Activated CD8-positive, alpha-beta memory T cell treated with anti-CD3 and anti-CD28 coated beads for 1 hour (primary cell): ENCODE measurements around the gene TMEFF1.
"Not testable (repeated sequence)": the region's sequence is repeated elsewhere in the genome, so short reads cannot be mapped to it uniquely, and the experiment has no call there.

Experiments
- DNase-seq, 2 donors: peaks; one replicate each; pipeline ENCODE4 v3.0.0-alpha.2; 2020; ENCODE audit warnings: low read depth in 1 of 2; ENCODE audit errors: extremely low read depth in 1 of 2

The TMEFF1 gene, protein sequence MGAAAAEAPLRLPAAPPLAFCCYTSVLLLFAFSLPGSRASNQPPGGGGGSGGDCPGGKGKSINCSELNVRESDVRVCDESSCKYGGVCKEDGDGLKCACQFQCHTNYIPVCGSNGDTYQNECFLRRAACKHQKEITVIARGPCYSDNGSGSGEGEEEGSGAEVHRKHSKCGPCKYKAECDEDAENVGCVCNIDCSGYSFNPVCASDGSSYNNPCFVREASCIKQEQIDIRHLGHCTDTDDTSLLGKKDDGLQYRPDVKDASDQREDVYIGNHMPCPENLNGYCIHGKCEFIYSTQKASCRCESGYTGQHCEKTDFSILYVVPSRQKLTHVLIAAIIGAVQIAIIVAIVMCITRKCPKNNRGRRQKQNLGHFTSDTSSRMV

DNA sequence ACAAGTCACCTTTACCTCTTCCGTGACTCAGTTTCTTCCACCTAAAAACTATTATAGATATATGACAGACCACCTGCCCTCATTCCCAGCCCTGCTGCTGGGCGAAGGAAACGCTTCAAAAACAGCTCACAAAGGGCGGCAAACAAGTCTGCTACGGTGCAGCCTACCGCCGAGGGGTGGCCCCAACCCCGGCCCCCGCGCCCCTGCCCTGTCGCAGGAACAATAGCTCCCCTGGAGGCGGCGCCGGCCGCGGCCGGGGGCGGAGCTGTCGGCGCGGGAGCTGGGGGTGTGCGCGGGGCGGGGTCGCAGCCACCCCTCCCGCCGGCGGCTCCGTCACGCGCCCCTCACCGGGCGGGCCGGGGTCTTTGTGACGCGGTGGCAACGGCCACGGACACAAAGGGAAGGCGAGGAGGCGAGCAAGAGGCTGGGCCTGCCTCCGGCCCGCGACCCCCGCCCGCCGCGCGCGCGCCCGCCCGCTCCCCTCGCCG, at the start of gene TMEFF1:
TMEFF1 (plus strand) TSS at position 362 of the 488 bp plus-strand sequence. CDS start 396 bp downstream, outside the sequence.
- peak in 1 of 2 donors; percentile 14 for DNase-seq

DNA sequence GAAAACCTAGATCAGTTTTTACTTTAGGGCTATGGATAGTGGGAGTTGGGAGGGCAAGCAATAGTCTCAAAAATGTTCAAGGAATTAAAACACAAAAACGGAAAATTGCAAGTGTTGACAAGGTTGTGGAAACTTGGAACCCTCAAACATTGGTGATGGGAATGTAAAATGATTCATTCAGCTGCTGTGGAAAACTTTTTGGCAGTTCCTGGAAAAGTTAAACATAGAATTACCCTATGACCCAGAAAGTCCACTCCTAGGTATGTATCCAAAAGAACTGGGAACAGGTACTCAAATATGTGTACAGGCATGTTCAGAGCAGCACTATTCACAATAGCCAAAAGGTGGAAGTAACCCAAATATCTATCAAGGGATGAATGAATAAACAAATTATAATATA, 47.2 kb upstream of the TMEFF1 start:
- no peak for DNase-seq

DNA sequence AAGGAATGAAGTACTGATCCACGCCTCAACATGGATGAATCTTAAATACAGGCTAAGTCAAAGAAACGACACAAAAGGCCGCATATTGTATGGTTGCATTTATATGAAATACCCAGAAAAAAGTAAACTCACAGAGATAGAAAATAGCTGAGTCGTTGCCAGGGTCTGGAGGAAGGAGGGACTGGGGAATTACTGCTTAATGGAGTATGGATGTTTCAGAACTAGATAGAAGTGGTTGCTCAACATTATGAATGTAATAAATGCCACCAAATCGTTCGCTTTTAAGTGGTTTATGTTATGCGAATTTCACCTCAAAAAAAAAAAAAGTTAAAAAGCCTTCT, 46.8 kb upstream of the TMEFF1 start:
- no peak for DNase-seq

DNA sequence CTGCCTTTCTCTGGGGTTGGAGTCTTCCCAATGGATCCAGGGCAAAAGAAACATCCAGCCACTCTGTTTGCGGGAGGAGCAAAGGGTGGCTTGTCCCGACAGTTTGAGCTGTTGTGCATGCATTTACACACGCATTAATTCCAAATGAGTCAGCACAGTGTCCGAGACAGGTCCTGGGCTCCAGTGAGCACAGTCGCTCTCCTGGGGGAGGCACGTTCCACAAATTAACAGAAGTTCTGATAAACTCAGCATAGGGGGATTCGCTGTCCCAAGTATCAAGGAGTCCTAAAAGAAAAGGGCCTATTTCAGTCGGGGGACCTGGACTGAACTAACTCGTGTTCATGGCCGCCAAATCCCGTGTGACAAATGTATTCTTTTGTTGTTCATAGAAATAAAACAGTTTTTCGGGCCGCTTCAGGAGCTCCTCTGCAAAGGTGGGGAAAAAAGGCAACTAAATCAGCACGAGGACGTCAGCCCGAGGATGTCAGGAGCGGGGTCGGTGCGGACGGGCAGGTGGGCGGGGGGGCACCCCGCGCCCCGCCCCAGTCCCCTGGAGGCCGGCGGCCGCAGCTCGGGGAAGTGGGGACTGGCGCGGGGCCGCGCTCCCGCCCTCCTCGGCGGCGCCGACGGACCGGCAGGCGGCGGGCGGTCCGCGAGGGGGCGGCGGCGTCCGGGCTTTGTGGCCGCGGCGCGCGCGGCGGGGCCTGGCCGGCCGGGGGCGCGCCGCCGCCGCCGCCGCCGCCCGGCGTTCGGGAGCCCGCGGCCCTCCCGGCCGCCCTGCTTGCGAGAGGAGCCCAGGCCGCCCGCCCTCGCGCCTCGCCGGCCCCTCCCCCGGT, 46.2 kb upstream of the TMEFF1 start, which contains the start of gene MSANTD3:
MSANTD3 (plus strand) TSS at position 614 of the 836 bp plus-strand sequence. CDS start 14,796 bp downstream, outside the sequence.
- DNase-seq, result peak in 1 of 2 donors; percentile 37

DNA sequence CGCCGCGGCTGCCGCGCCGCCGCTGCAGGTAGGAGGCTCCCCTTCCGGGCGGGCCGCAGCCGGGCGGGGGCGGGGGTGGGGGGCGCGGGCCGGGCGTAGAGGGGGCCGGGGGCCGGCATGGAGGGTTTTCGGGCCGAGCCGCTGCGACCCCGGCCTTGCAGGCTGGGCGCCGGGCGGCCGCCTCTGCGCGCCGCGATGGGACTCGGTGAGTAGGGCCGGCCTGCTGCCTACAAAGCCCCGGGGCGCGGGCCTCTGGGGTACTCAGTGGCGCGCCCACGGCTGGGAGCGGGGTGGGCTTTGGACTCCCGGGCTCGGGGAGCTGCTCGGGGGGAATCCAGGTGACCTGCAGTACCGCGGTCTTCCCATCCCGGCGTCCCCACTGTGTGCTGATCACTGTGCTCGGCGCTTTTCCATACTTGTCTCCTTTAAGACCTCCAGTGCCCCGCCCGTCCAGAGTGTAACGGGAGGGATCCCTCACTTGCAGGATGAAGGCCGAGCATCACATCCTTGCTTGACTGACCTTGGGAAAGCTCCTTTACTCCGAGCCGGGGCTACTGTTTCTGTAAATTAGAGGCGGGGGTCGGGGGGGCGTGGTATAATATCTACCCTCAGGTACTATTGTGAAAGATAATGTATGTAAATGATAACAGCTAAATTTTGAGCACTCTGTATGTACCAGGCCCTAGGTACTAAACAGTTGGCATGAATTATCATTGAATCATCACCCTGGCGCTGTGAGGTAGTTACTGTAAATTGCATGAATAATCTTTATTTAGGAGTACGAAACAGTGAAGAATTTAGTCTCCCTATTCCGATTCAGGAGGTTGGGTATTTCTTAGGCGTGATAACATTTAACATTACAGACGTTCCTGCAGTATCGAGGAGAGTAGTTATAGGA, 45.3 kb upstream of the TMEFF1 start:
- DNase-seq, result no peak

DNA sequence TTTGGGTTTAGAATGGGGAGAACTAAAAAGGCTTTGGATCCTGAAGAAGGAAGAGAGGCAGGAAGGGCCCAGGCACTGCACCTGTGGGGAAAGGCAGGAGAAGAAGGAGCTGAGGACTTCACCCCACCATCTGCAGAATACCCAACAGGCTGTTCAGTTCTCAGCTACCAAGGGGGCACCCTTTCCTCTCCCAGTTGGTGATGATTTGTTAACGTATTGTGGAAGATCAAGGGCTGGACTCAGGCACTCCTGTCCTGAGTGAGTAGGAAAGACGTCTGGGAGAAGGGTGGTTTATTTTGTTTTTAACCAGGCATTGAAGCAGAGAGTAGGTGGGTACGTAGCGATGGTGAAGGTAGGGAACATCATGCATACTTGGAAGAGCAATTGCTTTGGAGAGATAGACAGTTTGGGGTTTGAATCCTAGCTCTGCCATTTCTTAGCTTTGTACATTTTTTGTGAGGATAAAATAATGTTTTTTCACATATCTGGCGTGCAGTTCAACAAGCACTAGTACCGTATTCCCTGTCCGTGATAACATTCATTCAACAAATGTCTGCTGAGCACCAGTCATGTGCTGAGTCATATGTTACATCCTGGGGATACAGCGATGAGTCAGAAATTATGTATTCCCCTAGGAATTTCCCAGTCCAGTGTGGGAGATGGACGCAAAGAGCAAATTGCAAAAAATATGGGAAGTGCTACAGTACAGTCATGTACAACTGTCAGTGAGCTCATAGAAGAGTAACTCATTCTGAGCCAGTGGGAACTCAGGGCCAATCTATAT, 43.9 kb upstream of the TMEFF1 start:
- no peak for DNase-seq

DNA sequence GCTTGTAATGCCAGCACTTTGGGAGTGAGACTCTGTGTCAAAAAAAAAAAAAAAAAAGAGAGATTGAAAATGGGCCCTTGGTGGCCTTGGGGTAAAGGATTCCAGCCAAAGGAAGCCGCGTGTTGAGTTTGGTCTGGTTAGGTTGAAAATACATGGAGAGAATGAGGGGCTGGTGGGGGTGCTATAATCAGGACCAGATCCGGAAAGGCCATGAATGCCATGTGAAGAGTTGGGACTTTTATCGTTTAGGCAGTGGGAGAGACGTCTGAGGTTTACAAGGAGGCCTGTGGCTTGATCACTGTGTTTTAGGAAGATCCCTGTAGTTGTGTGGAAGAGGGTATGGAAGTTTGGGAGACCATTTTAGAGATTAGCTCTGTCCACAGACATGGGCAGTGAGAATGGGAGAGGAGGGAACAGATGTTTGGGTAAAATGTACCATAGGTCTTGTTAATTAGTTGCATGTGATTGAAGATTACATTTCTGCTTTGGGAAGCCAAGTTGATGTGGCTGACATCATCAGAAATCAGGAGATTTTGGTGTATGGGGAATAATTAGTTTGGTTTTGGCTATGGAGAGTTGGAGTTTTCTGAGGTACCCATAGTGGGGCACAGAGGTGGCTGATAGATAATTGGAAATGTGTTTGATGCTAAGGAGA, 42.5 kb upstream of the TMEFF1 start:
- DNase-seq, result no peak

DNA sequence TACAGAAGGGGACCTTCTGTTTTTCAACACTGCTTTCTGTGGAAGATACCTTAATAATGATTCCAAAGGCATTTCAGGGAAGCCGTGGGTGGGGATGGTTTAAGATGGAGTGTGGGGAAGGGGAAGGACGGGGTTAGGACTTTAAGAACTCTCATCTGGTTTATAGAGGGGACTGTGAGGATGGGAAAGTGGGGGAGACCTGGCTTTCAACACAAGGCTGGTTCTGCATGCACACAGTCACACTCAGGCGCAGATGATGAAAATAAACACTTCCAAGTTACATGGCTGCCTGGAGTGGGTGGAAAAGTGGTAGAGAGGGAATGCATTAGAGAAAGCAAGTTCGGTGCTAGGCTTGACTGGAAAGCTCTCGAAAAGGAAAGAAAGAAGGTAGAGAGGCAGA, 41.1 kb upstream of the TMEFF1 start:
- no peak for DNase-seq

DNA sequence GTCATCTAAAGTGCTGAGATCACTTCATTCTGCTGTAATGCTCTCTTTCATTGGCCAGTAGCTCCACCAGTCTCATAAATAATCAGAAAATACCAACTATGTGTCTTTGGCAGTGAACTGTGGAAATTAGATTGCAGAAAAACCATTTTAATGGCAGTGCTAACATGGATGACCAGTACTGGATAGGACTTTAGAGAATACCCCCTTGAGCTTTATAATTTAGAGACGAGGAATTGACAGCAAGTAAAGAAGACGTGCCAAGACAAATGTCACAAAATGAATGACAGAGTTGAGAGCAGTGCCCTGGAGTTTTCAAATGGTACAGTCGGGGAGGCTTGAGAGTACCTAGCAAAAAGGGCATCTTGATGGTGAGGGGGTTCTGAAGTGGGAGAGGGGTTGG, 40.2 kb upstream of the TMEFF1 start:
- no peak for DNase-seq

DNA sequence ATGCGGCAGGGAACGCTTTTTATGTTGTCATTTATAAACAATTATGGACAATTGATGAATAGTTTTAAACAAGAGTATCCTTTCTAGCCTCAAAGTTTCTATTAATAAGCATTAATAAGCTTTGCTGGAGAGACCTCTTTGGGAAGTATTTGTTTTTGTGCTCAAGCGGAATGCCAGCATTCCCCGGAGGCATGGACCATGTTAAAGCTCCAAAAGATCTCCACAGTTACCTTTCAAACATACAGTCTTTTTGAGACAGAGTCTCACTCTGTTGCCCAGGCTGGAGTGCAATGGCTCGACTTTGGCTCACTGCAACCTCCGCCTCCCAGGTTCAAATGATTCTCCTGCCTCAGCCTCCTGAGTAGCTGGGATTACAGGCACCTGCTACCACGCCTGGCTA, 36.4 kb upstream of the TMEFF1 start:
- DNase-seq, result no peak

DNA sequence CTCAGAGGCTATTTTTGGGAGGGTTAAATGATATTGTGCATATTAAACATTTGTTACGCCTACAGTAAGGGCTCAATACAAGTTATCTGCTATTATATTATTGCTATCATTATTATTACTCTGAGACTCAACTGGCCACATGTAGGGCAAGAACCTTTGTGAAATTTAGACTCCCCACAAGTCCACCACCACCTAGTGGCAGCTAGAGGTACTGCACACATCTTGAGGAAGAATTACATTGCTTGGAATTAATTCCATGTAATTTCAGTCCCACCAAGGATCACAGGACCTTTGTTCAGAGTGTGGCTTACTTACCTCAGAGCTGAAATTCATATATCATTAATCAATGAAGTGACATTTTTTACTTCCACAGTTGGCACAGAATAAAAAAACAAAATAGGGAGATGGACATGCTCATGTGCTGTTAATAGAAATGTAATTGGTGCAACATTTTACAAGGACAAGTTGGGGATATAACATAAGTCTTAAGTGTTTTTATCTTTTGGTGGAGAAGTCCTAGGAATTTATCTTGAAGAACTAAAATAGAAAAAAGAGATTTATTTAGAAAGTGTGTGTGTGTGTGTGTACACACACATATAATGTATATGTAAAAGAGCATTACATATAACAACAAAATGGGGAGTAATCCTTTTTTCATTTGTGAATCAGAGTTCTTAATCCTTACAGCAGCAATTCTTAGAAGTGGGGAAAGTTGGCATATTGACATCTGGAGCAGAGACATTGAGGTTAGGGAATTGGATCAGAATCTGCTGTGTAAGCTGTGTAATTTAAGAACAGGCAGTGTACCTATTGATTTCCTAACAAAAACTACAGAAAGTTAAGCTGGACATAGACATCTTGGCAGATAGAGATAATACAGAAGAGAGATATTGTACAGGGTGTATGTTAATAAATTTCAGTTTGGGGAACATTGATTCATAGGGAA, 34.8 kb upstream of the TMEFF1 start:
- DNase-seq, result peak; percentile 35 to 51

DNA sequence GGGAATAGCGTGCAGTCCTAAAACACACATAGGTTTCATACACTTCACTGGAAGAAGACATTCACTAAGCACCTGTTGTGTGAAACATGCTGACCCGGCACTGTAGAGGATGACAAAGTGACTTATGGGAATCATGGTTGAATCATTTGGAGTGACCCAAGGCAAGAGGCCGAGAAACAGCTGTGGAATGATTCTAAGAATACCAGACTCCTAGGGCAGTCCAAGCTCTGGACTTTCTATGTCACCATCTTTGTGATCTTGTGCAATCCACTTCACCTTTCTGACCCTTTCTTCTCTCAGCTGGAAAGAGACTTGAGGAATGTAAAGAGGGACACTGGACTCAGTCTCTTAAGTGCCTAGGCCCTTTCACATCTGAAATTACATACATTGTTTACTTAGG, 32.9 kb upstream of the TMEFF1 start:
- no peak for DNase-seq

DNA sequence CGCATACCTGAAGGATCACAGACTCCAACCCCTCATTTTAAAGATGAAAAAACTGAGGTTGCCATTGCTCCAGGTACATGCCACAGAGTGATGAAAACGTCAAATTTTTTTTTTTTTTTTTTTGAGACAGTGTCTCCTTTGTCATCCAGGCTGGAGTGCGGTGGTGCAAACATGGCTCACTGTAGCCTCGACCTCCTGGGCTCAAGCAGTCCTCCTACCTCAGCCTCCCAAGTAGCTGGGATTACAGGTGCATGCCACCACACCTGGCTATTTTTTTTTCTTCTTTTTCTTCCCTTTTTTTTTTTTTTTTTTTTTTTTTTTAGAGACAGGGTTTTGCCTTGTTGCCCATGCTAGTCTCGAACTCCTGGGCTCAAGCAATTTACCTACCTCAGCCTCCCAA, 32.5 kb upstream of the TMEFF1 start:
- not testable (repeated sequence) for DNase-seq

DNA sequence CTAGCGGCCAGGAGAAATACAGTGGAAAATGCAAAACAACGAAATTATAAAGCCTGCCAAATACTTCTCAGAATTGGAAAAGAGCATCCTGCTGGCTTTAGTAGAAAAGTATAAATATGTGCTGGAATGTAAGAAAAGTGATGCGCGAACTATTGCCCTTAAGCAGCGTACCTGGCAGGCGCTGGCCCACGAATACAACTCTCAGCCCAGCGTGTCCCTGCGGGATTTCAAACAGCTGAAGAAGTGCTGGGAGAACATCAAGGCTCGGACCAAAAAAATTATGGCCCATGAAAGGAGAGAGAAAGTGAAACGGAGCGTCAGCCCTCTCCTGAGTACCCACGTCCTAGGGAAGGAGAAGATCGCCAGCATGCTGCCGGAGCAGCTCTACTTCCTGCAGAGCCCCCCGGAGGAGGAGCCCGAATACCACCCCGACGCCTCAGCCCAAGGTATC, 31.0 kb upstream of the TMEFF1 start:
- DNase-seq, result no peak

DNA sequence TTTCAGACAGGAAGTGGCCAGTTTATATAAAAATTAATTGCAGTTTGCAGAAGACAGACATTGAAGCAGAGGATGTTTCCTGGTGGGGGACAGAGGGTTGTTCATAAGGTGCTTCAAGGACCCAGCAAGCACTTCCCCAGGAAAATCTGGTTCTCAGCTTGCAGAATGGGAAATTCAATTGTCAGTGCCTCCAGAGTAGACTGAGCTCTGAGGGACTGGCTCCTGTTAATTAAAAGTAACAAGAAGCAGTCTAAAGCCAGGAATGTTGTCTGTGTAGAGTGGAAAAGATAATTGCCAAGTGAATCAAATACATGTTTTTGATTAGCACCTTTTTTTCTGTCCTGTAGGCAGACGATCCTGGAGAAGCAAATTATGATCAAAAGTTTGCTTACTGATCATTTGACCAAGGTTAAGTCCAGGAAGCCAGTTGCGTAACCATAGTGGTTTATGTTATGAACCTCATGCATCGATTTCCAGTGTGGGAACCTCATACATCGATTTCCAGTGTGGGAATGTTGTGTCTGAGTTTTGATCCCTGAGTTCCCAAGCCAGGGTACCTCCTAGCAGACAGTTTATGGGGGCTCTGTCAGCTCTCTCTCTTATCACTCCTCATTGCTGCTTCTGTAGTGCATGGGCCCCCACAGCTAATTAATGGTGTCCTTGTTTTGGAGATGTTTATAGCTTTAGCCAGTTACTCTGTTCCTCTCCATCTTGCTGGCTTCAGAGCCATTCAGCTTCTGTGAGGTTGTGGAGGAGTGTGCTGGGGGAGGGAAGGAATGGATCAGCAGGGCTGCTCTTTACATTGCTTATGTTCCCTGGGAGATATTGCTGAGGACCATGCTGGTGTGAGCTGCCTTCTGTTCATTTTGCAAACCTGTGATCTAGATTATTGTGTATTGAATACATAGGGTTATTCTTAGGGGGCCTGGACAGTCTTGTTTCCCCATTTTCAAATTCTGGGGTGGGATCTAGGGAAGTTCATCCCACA, 28.9 kb upstream of the TMEFF1 start:
- DNase-seq, result no peak

DNA sequence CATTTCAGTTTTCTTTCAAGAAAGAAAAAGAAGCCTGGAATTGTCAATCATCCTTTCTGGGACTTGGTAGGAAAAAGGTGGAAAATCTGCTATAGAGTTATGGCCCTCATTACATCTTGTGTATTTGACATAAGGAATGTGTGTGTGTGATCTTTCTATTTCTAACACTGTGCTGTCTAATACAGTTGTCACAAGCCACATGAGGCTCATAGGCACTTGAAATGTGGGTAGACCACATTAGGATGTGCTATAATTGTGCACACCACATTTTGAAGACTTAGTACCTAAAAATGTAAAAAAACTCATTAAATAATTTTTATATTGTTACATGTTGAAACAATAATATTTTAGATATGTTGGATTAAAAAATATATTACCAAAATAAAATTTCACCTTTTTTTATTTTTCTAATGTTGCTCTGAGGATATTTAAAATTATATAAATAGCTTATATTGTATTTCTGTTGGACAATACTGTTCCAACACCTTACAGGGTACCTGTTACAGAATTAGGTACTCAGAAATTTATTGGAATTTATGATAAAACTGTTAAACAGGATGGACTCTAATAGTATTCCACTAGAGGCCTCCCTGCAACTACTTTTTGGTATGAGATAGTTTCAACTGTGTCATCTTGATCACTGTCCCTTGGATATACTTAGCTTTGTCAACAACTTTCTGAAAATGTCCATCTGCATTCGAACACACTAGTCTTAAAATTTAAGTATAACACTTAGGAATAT, 27.6 kb upstream of the TMEFF1 start:
- no peak for DNase-seq
